ENCODE data around the gene ASIP. TPM values are rescaled to one million over a fixed set of nuclear protein-coding genes. Genes with fewer than 3 reads are reported as not detected.

ASIP gene
- total RNA-seq, 1 donor from 2014 or later: not detected

GRCh38 chr20:34242879-34243278 lies 1.7 kb downstream of the ASIP start:
- H3K27me3 Mint-ChIP-seq (ENCODE audit: unreplicated experiment): peaks cover 2% of the 10 kb centered on the region
- H3K36me3 Mint-ChIP-seq (ENCODE audit: low read depth, unreplicated experiment): no peaks in the 10 kb centered on the region
- DNase-seq (ENCODE audit: low spot score): no peak
- TF ChIP-seq CTCF (IDR thresholded peaks at IDR 0.05; ENCODE audit: unreplicated experiment): no peak
- H3K4me1 Mint-ChIP-seq (ENCODE audit: unreplicated experiment): peaks cover 3% of the 10 kb centered on the region
- no peak overlapping the region for H3K4me3 Mint-ChIP-seq (ENCODE audit: unreplicated experiment)
- H3K27ac Mint-ChIP-seq (ENCODE audit: unreplicated experiment): no peak overlapping the region
- H3K9me3 Mint-ChIP-seq (ENCODE audit: unreplicated experiment): no peaks in the 10 kb centered on the region

DNA sequence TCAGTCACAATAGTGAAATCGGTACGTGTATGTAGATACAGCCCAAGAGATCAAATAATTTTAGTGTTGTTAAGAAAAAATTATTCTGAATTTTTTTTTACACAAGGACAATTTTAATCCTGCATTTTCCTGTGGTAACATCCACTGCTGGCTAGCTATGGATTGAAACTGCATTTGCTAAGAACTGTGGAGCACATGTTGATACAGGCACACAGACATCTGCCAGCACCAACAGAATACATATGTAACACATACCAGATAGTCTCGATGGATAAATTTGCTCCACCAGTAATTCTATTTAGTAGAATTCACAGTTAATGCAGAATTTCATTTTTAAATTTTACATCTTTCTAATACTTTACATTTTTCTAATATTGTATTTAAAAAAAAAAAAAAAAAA lies 2.2 kb downstream of the ASIP start:
- H3K9me3 Mint-ChIP-seq (ENCODE audit: unreplicated experiment): no peaks in the 10 kb centered on the region
- no peak overlapping the region for H3K27ac Mint-ChIP-seq (ENCODE audit: unreplicated experiment)
- peaks cover 2% of the 10 kb centered on the region for H3K27me3 Mint-ChIP-seq (ENCODE audit: unreplicated experiment)
- peaks cover 3% of the 10 kb centered on the region for H3K4me1 Mint-ChIP-seq (ENCODE audit: unreplicated experiment)
- H3K4me3 Mint-ChIP-seq (ENCODE audit: unreplicated experiment): no peak overlapping the region
- TF ChIP-seq CTCF (IDR thresholded peaks at IDR 0.05; ENCODE audit: unreplicated experiment): no peak
- no peak for DNase-seq (ENCODE audit: low spot score)
- no peaks in the 10 kb centered on the region for H3K36me3 Mint-ChIP-seq (ENCODE audit: low read depth, unreplicated experiment)

DNA sequence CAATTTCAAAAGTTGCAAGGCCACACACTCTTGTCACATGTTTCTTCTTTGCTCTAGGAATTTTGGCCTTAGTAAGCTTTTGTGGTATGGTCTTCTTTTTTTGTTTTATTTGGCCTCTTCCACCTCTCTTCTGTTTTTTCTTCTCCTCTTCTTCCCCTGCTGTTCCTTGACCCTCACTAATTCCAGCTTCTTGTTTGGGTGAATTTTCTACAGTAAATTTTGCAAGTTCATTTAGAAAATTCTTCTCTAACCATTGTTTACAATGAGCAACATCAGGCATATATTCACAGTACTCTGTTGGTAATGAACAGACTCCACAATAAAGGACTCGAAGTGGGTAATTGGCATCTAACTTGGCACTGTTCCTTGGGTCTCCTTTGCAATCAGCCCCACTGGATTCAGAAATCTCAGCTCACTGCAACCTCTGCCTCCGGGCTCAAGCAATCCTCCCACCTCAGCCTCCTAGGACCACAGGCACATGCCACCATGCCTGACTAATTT lies 5.0 kb downstream of the ASIP start:
- peaks cover under 1% of the 10 kb centered on the region for H3K4me1 Mint-ChIP-seq (ENCODE audit: unreplicated experiment)
- no peak overlapping the region for H3K4me3 Mint-ChIP-seq (ENCODE audit: unreplicated experiment)
- H3K27ac Mint-ChIP-seq (ENCODE audit: unreplicated experiment): no peak overlapping the region

DNA sequence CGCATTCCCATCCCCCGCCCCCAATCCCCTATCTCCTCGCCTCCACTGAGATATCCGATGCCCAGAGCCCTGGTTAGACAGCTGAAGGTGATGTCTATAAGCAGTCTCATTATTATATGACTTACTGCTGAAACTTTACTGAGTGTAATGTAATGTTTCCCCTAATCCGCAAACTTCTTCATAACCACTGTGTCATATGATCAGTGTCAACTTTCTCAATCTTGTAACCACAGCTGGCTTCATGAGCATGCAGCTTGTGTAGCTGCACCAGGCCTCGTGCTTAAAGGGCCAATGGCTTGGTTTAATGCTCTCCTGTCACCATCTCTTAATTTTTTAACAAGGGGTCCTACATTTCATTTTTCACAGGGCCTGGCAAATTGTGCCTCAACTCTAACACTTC lies 8.1 kb downstream of the ASIP start:
- no peak for TF ChIP-seq CTCF (IDR thresholded peaks at IDR 0.05; ENCODE audit: unreplicated experiment)
- H3K4me1 Mint-ChIP-seq (ENCODE audit: unreplicated experiment): peaks cover 4% of the 10 kb centered on the region
- H3K27me3 Mint-ChIP-seq (ENCODE audit: unreplicated experiment): peaks cover 2% of the 10 kb centered on the region
- no peak overlapping the region for H3K27ac Mint-ChIP-seq (ENCODE audit: unreplicated experiment)
- no peaks in the 10 kb centered on the region for H3K36me3 Mint-ChIP-seq (ENCODE audit: low read depth, unreplicated experiment)
- no peak overlapping the region for H3K4me3 Mint-ChIP-seq (ENCODE audit: unreplicated experiment)
- no peaks in the 10 kb centered on the region for H3K9me3 Mint-ChIP-seq (ENCODE audit: unreplicated experiment)
- DNase-seq (ENCODE audit: low spot score): no peak

More for the DNA sequence above, 5.0 kb downstream of the ASIP start:
- Mint-ChIP-seq H3K27me3 (ENCODE audit: unreplicated experiment) (peaks cover 2% of the 10 kb centered on the region), H3K36me3 (ENCODE audit: low read depth, unreplicated experiment) (no peaks in the 10 kb centered on the region), H3K9me3 (ENCODE audit: unreplicated experiment) (no peaks in the 10 kb centered on the region)
- no peak for TF ChIP-seq CTCF (IDR thresholded peaks at IDR 0.05; ENCODE audit: unreplicated experiment)
- no peak for DNase-seq (ENCODE audit: low spot score)

DNA sequence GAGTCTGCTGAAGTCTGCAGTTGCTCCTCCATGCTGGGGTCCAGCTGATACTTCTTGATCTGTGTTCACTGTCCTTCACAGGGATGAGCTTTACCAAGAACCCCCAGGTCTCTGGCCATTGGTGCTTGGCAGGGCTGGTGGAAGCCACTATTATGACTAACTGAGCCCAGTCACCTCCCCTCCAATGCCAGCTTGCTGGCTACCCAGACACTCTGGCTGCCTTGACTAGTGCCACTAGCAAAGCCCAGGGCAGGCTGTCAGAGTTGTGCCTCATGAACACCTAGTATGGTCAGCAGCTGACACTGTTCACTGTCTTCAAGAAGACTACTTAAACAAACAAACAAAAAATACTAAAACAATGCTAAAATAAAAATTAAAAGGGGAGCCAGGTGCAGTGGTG lies 8.8 kb downstream of the ASIP start:
- Mint-ChIP-seq H3K36me3 (ENCODE audit: low read depth, unreplicated experiment) (no peaks in the 10 kb centered on the region), H3K4me1 (ENCODE audit: unreplicated experiment) (peaks cover 4% of the 10 kb centered on the region), H3K9me3 (ENCODE audit: unreplicated experiment) (no peaks in the 10 kb centered on the region), H3K27me3 (ENCODE audit: unreplicated experiment) (peaks cover 2% of the 10 kb centered on the region), H3K27ac (ENCODE audit: unreplicated experiment) (no peak overlapping the region), H3K4me3 (ENCODE audit: unreplicated experiment) (no peak overlapping the region)
- no peak for TF ChIP-seq CTCF (IDR thresholded peaks at IDR 0.05; ENCODE audit: unreplicated experiment)
- DNase-seq (ENCODE audit: low spot score): no peak
